A549 (cell line): Measurements from ENCODE around the gene GBX2. TPM values are rescaled to one million over a fixed set of nuclear protein-coding genes. Genes with fewer than 3 reads are reported as not detected.
A peak's percentile ranks its signal among the peaks of the same experiment; 100 is the strongest.

ENCODE experiments used
- ATAC-seq, 2 experiments: fragments of 200-7000 bp in 1 of 2; fragments of >200 bp in 1 of 2; cut with Nextera tagmentation in 1 of 2; cut with Tn5 transposase in 1 of 2; 3 replicates each; pipeline versions ENCODE4 v1.8.0 to v1.9.1; 2018 to 2020; ENCODE audit warnings: mild to moderate bottlenecking in 1 of 2, moderate library complexity in 1 of 2
- CTCF ChIA-PET: fragments of 300-600 bp; sonication (Branson Sonifier 250); formaldehyde crosslinking; extraction: SDS; loops from one replicate; lab custom pipeline; 2021; ENCODE audit warnings: antibody characterized with exemption, inconsistent platforms; lab: Yijun Ruan, JAX
- POLR2A ChIA-PET: fragments of 350-600 bp; formaldehyde crosslinking; extraction: SDS; loops from one replicate; lab custom pipeline; 2021; ENCODE audit warnings: antibody characterized with exemption, inconsistent platforms; lab: Yijun Ruan, JAX
- DNase-seq, 2 experiments: peaks; one replicate each; pipeline versions ENCODE4 v3.0.0 to v3.0.0-alpha.2; 2011 to 2016; ENCODE audit warnings: low read depth in 1 of 2, low spot score in 1 of 2
- FAIRE-seq: peaks from 2 replicates; lab custom pipeline; 2011; peaks lifted over from hg19 to GRCh38; lab: Jason Lieb, UNC
- H3K27ac ChIP-seq, 2 experiments: fragments of >200 bp; sonication (Bioruptor Twin); formaldehyde crosslinking; 3 replicates each; pipeline ENCODE4 v1.5.1; 2016 to 2017
- H3K4me1 ChIP-seq: fragments of >200 bp; sonication (Bioruptor Twin); formaldehyde crosslinking; 3 replicates; pipeline ENCODE4 v1.6.1; 2016
- H3K4me2 ChIP-seq: fragments of >200 bp; sonication (Bioruptor Twin); formaldehyde crosslinking; 3 replicates; pipeline ENCODE4 v1.6.1; 2016
- H3K4me3 ChIP-seq: fragments of >200 bp; sonication (Bioruptor Twin); formaldehyde crosslinking; 3 replicates; pipeline ENCODE4 v1.5.1; 2016
- H3K9me3 ChIP-seq: fragments of >200 bp; sonication (Bioruptor Twin); formaldehyde crosslinking; 3 replicates; pipeline ENCODE4 v1.6.1; 2016
- CBX2 ChIP-seq: fragments of 200-600 bp; sonication (generic); IDR thresholded peaks from 2 replicates; pipeline ENCODE4 v1.6.1; 2016; ENCODE audit warnings: low read depth, mild to moderate bottlenecking, borderline replicate concordance
- CBX8 ChIP-seq: fragments of 200-600 bp; sonication (generic); IDR thresholded peaks from 2 replicates; pipeline ENCODE4 v1.6.1; 2016
- EHMT2 ChIP-seq: fragments of 200-600 bp; sonication (generic); IDR thresholded peaks from 2 replicates; pipeline ENCODE4 v1.6.1; 2016; ENCODE audit warnings: antibody characterized with exemption, low read depth, mild to moderate bottlenecking, moderate library complexity
- GATA3 ChIP-seq: IDR thresholded peaks from 2 replicates; pipeline ENCODE4 v1.6.1; 2012; ENCODE audit warnings: borderline replicate concordance
- HDAC2 ChIP-seq: fragments of 200-600 bp; sonication (generic); IDR thresholded peaks from 2 replicates; pipeline ENCODE4 v1.6.1; 2016
- HEYL ChIP-seq: fragments of 250-450 bp; sonication (Bioruptor Pico); IDR thresholded peaks from 2 replicates; pipeline ENCODE4 v1.8.0; 2021; ENCODE audit warnings: mild to moderate bottlenecking, moderate library complexity
- HMGXB4 ChIP-seq: fragments of 250-450 bp; sonication (Bioruptor Pico); IDR thresholded peaks from 2 replicates; pipeline ENCODE4 v1.5.0; 2021; ENCODE audit warnings: mild to moderate bottlenecking, moderate library complexity, borderline replicate concordance
- MAX ChIP-seq: IDR thresholded peaks from 2 replicates; pipeline ENCODE4 v1.6.1; 2012
- MAZ ChIP-seq: fragments of 150-350 bp; IDR thresholded peaks from 2 replicates; pipeline ENCODE4 v1.6.1; 2014; ENCODE audit warnings: antibody characterized with exemption, low read depth, low read length, borderline replicate concordance
- NR3C1 ChIP-seq: fragments of >200 bp; sonication (Bioruptor Twin); formaldehyde crosslinking; IDR thresholded peaks from 3 replicates; pipeline ENCODE4 v1.6.1; 2017
- POLR2AphosphoS2 ChIP-seq: conservative IDR thresholded peaks from 2 replicates; pipeline ENCODE4 v1.6.1; 2012; ENCODE audit warnings: low read length, improper control_type of control experiment, inconsistent platforms
- RAD21 ChIP-seq, 2 experiments: fragments of >200 bp in 1 of 2; sonication (Bioruptor Twin) in 1 of 2; formaldehyde crosslinking in 1 of 2; IDR thresholded peaks in 1 of 2; conservative IDR thresholded peaks in 1 of 2; 2 replicates in 1 of 2; 3 replicates in 1 of 2; pipeline ENCODE4 v1.6.1; 2012 to 2018; ENCODE audit warnings: inconsistent platforms in 1 of 2
- RFX5 ChIP-seq: fragments of 450-650 bp; IDR thresholded peaks from 2 replicates; pipeline ENCODE4 v1.7.1; 2014; ENCODE audit warnings: antibody characterized with exemption, mild to moderate bottlenecking, moderate library complexity
- SREBF2 ChIP-seq: fragments of 450-650 bp; IDR thresholded peaks from 2 replicates; pipeline ENCODE4 v1.6.1; 2014; ENCODE audit warnings: mild to moderate bottlenecking, moderate library complexity
- ZFP36 ChIP-seq: fragments of 450-650 bp; IDR thresholded peaks from 2 replicates; pipeline ENCODE4 v1.6.1; 2014; ENCODE audit warnings: borderline replicate concordance; ENCODE audit not compliant: partially characterized antibody
- ZNF302 ChIP-seq: fragments of 250-450 bp; sonication (Bioruptor Pico); IDR thresholded peaks from 2 replicates; pipeline ENCODE4 v1.9.0; 2021; ENCODE audit warnings: inconsistent platforms, mild to moderate bottlenecking, moderate library complexity
- ZSCAN20 ChIP-seq: fragments of 250-450 bp; sonication (Bioruptor Pico); IDR thresholded peaks from 2 replicates; pipeline ENCODE4 v1.8.0; 2022; ENCODE audit warnings: mild to moderate bottlenecking, moderate library complexity
- WGBS: methylation state at CpG from one replicate; pipeline ENCODE4 v1.1.6; 2017; ENCODE audit errors: missing lambda C conversion rate; 5-methylcytosine and 5-hydroxymethylcytosine counted together
- polyA plus RNA-seq, 4 experiments: library from polyadenylated mRNA; depleted of rRNA in 3 of 4; stranded (reverse); fragments of >200 nt; fragmentation: RNase III in 1 of 4; extraction: RNeasy Plus Mini Kit Qiagen cat#74134 plus additional on column Dnase treatment in 1 of 4; gene quantifications; 2 replicates in 3 of 4; 3 replicates in 1 of 4; pipeline ENCODE4 v1.2.3, GENCODE V29; 2011 to 2017
- TF ChIP-seq, protein P1 (sequence below): fragments of 250-450 bp; sonication (Bioruptor Pico); IDR thresholded peaks from 2 replicates; pipeline ENCODE4 v1.5.0; 2020; ENCODE audit warnings: low read depth, mild to moderate bottlenecking, moderate library complexity

Gene GBX2
- polyA plus RNA-seq, 2 of the 4 experiments (the other 2 are of a cell fraction), result 1.2 to 1.9 TPM

DNA sequence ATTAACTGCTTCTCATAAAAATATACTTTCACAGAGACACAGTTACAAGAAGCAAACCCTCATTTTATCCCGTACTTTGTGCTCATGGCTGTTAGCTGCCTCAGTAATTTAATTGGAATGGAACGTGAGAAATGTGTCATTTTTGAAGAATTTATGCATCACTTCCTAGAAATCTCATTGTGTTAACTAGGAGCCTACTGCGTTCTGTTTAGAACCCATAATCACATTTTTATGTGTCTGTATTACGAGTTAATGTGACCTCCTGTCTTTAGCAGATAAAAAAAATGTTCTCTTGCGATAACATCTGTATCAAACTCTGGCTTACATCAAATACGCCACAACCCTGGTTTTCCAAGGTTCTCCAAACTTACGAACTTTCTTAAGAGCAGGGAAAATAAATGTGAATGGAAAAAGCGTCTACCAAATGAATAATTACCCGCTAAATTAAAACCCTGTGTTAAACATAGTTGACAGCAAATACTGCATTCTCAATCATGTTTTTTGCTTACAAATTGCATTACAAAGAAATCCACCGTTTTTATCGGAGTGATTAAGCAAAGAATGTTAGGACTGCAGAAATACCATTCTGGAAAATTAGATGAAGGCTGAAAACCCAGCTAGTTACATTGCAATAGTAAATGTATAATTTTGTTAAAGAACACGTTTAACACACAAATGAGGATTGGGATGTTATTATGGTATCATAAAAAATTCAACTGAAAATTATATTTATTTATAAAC is 12.1 kb upstream of the GBX2 start:
- FAIRE-seq (no peak), DNase-seq (no peak), ATAC-seq (no peak)
- Histone ChIP-seq H3K4me3 (peak overlapping the region; percentile 70), H3K27ac (peak overlapping the region; percentile 82 to 86; a peak in 4 of 6 replicates), H3K4me2 (peak overlapping the region; percentile 90), H3K9me3 (no peaks in the 10 kb centered on the region), H3K4me1 (peaks cover 4% of the 10 kb centered on the region; the same call in 1 of the 3 replicates)
- CTCF ChIA-PET, result interaction anchor here (0.6 to 11.9 kb wide), 50 partner anchors 9 to 928 kb away, joined by 3 to 222 read pairs (median 4); partner anchors contain the start of genes COPS8 and GBX2
- 0 out of 2 replicates have a peak, but pooled peaks have one; percentile 14 for TF ChIP-seq HDAC2
- TF ChIP-seq EHMT2, result no peak
- TF ChIP-seq ZFP36, result no peak
- TF ChIP-seq ZSCAN20, result no peak
- no peak for TF ChIP-seq RAD21 (conservative IDR thresholded peaks at IDR 0.05 in 1 of 2, IDR thresholded peaks at IDR 0.05 in 1 of 2)
- POLR2A ChIA-PET, result interaction anchor here (1.0 kb wide), 1 partner anchor 401 kb away, joined by 3 read pairs; no protein-coding TSS in a partner anchor
- WGBS, result 11% methylated on average over 12 of the region's 12 CpGs

GRCh38 chr2:236179236-236180075 is 11.3 kb upstream of the GBX2 start:
- CTCF ChIA-PET, result interaction anchor here (0.6 to 11.9 kb wide), 13 partner anchors 10 to 929 kb away, joined by 4 to 222 read pairs (median 9); no protein-coding TSS in a partner anchor

GRCh38 chr2:236178890-236179235 is 10.7 kb upstream of the GBX2 start:
- Histone ChIP-seq H3K9me3 (no peaks in the 10 kb centered on the region), H3K4me3 (peak overlapping the region; percentile 70), H3K4me1 (peaks cover 7% of the 10 kb centered on the region; the same call in 1 of the 3 replicates), H3K4me2 (peak overlapping the region; percentile 90), H3K27ac (peak overlapping the region; percentile 82 to 86)
- no peak for FAIRE-seq
- DNase-seq, result no peak
- peak; percentile 24; the same call in 1 of the 2 replicates for TF ChIP-seq MAX
- no peak for TF ChIP-seq CBX8
- no peak for ATAC-seq
- ChIA-PET CTCF (interaction anchor here (0.7 to 11.9 kb wide), 18 partner anchors 10 to 570 kb away, joined by 3 to 222 read pairs (median 5); no protein-coding TSS in a partner anchor), POLR2A (interaction anchor here (0.6 to 1.9 kb wide), 7 partner anchors 10 to 413 kb away, joined by 3 to 10 read pairs (median 4); partner anchors contain the start of genes ACKR3 and GBX2)
- WGBS, result 2% methylated on average over 11 of the region's 15 CpGs

More at GRCh38 chr2:236179236-236180075, 11.3 kb upstream of the GBX2 start:
- peak overlapping the region; percentile 70 for H3K4me3 ChIP-seq
- ATAC-seq (peak; percentile 8 to 17; a peak in 4 of 6 replicates), FAIRE-seq (no peak), DNase-seq (peak; percentile 36 to 37)
- peaks cover 7% of the 10 kb centered on the region; the same call in 1 of the 3 replicates for H3K4me1 ChIP-seq
- H3K9me3 ChIP-seq, result no peaks in the 10 kb centered on the region
- TF ChIP-seq GATA3 (no peak), MAZ (no peak), ZNF302 (CRISPR knock-in tag) (no peak), CBX2 (no peak), NR3C1 (no peak), HDAC2 (no peak), RAD21 (conservative IDR thresholded peaks at IDR 0.05 in 1 of 2, IDR thresholded peaks at IDR 0.05 in 1 of 2) (no peak), HMGXB4 (CRISPR knock-in tag) (no peak), RFX5 (no peak), SREBF2 (no peak), POLR2AphosphoS2 (no peak), EHMT2 (no peak), HEYL (CRISPR knock-in tag) (no peak)
- TF ChIP-seq, protein P1, sequence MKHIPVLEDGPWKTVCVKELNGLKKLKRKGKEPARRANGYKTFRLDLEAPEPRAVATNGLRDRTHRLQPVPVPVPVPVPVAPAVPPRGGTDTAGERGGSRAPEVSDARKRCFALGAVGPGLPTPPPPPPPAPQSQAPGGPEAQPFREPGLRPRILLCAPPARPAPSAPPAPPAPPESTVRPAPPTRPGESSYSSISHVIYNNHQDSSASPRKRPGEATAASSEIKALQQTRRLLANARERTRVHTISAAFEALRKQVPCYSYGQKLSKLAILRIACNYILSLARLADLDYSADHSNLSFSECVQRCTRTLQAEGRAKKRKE (CRISPR knock-in tag), result no peak
- 14% methylated on average over 28 of the region's 59 CpGs for WGBS
- peak overlapping the region; percentile 82 to 86 for H3K27ac ChIP-seq
- POLR2A ChIA-PET, result interaction anchor here (0.6 kb wide), 1 partner anchor 390 kb away, joined by 5 read pairs; the partner anchor contains the start of gene ACKR3
- H3K4me2 ChIP-seq, result peak overlapping the region; percentile 90
